ENCODE measurements around the gene BSG.
"Not testable (repeated sequence)": the region's sequence is repeated elsewhere in the genome, so short reads cannot be mapped to it uniquely, and the experiment has no call there.

Gene BSG

DNA sequence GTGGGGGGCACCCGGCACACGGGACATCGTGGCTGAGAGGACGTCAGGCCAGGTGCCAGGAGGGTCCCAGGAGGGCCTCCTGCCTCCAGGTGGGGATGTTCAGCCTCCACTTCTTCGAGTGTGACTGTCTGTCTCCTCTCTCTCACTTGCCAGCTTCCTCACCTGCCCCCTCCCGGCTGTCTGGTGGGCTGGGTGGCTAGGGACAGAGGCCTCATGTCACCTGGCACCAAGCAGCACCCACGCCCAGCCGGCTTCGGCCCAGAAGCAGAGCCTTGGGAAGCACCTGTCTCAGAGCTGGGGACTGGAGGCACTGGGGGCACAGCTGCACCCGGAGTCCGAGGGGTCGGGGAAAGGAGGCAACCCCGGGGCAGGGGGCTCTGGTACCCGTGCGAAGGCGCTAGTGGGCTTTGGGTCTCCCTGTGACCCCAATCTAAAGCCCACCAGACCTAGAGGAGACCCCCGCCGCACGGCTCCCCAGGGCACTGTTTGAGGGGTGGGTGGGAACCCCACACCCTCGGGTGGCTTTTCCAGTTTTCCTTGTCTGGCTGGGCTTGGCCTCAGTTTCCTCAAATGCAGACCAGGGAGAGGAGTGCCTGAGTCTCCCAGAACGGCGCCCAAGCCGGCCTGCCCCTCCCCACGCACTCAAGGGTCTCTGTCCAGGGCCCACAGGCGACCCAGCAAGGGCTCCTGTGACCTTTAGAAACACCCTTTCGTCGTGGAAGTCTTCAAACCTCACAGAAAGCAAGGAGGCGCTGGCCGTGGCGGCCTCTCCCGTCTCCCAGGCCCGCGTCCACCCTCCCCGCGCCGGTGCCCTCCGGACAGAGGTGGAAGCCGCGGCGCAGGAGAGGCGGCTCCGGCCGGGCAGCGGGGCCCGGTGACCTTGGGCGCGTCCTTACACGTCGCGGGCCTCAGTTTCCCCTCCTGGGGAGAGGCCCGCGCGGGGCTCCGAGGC lies 16.6 kb downstream of the BSG start:
- DNase-seq = no peak

DNA sequence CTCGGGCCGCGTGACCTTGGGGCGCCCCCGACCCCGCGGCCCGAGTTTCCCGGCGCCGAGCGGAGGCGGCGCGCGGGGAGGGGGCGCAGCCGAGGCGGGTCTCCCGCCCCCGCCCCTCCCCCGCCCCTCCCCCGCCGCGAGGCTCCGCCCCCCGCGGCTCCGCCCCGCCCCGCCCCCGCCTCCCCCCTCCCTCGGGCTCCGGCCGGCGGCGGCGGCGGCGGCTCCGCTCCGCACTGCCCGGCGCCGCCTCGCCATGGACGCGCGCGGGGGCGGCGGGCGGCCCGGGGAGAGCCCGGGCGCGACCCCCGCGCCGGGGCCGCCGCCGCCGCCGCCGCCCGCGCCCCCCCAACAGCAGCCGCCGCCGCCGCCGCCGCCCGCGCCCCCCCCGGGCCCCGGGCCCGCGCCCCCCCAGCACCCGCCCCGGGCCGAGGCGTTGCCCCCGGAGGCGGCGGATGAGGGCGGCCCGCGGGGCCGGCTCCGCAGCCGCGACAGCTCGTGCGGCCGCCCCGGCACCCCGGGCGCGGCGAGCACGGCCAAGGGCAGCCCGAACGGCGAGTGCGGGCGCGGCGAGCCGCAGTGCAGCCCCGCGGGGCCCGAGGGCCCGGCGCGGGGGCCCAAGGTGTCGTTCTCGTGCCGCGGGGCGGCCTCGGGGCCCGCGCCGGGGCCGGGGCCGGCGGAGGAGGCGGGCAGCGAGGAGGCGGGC lies 17.4 kb downstream of the BSG start, which contains the start of gene HCN2:
Gene HCN2, plus strand, starts transcription at position 189 of the 703 bp plus-strand sequence. Its CDS starts 65 bp downstream, at position 254.
- no peak for DNase-seq

DNA sequence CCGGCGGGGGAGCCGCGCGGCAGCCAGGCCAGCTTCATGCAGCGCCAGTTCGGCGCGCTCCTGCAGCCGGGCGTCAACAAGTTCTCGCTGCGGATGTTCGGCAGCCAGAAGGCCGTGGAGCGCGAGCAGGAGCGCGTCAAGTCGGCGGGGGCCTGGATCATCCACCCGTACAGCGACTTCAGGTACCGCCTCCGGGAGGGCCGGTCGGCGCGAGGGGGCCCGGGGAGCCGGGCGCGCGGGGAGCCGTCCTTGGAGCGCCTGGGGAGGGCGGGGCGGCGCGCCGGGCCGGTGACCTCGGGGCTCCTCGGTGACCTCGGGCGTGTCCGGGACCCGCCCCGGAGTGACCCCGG lies 18.0 kb downstream of the BSG start:
- no peak for DNase-seq

DNA sequence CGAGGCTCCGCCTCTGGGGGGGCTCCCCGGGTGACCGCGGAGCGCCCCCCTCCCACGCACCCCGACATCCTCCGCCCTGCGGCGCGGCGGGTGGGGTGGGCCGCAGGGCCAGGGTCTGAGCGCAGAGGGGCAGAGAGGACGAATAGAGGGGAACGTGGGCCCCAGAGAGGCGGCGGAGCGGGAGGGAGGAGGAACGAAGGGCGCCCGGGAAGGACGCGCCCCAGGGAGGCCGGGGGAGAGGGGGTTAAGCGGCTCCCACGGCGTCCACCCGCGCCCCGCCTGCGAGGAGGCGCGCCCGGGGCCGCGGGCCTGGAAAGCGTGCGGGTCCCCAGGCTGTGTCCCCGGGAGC lies 18.3 kb downstream of the BSG start:
- DNase-seq = no peak

DNA sequence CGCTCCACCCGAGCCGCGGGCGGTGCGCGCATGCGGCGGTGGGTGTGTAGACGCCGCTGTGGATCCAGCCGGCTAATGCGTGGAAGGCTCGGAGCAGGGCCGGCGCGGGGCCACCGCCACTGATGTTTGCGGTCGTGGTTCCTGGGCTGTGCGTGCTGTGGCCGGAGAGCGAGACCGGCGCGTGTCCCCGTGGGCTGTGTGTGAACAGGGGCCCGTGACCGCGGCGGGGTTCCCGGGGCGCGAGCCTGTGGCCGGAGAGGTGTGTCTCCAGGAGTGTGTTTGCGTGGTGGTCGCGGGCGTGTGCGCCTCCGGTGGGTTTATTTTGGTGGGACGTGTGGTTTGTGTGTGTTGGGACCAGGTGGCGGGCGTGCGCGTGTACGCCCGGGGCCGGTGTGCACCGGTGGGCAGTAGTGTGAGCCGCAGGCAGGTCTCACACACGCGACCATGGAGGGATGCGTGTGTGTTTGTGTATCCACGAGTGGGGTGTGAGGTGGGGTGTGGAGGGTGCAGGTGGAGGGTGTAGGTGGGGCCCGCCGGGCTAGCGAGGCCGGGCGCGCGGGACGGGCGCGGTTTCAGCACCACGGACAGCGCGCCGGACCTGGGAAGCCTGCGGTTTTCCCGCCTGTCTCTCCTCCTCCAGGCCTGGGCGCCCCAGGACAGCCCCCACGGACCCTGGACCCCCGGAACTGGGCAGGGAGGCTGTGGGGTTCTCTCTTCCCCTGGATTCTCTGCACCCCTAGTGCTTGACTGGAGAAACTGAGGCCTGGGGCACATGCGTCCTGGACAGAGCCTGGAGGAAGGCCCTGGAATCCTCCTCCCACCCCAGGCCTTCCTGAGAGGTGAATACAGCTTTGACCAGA lies 18.9 kb downstream of the BSG start:
- no peak for DNase-seq

DNA sequence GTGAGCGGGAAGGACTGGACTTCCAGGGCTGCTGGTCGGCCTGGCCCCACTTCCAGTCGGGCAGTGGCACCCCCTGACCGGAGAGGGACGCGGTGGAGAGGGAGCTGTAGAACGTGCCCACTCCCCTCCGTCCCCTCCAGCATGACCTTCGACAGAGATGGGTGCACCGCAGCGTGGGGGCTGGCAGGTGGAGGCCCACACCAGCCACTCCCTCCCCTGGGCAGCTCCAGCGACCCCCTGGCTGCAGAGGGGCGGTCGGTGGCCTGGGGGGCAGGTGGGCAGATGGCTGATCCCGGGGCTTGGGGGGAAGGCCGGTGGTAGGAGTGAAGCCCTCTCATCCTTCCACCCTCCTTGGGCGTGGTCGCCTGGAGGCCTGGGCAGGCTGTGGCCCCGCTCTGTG lies 19.7 kb downstream of the BSG start:
- DNase-seq = no peak

DNA sequence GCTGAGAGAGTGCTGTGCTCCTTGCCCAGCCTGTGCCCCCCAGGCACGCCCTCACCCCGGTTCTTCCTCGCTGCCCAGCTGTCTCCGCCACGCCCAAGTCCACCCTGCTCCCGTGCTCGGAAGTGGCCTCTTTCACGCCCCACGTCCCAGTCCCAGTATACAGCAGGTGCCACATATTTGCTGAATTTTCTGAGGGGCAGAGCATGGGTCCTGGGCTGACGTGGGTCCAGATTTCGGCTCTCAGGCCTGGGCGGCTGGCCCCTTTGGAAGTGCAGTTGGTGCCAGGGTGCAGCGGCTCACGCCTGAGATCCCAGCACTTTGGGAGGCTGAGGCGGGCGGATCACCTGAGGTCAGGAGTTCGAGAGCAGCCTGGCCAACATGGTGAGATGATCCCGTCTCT lies 20.7 kb downstream of the BSG start:
- no peak for DNase-seq

DNA sequence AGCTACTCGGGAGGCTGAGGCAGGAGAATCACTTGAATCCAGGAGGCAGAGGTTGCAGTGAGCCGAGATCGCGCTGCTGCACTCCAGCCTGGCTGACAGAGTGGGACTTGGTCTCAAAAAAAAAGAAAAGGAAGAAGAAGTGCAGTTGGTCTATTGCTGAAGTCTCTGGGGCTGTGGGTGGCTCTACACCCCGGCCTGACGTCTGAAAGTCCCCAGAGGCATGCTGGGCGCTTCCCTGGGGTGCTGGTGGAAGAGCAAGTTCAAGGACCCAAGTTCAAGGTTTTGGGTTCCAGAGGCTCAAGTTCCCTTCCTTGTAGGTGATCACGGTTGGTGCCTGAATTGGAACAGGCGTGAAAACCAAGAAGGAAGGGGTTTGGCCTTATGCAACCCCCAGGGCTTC lies 21.1 kb downstream of the BSG start:
- no peak for DNase-seq

DNA sequence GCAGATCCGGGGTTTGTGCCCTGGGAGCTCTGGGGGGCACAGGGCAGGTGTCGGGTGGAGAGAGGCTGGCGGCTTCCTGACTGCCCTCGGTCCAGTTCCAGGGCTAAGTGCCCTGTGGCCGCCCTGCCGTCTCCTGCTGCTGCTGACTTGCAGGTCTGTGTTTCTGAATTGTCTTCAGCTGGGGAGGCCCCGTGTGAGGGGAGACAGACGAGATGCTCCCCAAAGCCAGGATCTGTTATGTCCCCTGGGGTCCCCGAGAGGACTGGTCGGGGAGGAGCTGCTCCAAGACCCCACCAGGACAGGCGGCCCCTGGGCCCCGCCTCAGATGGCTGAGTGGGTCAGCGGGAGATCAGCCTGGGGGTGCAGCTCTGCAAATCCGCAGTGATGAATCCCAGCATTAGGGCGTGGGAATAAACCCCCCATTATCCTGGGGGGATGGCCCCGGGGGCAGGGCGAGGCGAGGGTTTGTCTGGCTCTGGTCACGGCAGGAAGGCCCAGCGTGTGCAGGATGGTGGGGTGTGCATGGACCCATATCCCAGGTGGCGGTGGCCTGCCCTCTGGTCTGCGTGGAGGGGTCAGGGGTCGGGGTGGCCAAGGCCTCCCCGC lies 22.0 kb downstream of the BSG start:
- no peak for DNase-seq

DNA sequence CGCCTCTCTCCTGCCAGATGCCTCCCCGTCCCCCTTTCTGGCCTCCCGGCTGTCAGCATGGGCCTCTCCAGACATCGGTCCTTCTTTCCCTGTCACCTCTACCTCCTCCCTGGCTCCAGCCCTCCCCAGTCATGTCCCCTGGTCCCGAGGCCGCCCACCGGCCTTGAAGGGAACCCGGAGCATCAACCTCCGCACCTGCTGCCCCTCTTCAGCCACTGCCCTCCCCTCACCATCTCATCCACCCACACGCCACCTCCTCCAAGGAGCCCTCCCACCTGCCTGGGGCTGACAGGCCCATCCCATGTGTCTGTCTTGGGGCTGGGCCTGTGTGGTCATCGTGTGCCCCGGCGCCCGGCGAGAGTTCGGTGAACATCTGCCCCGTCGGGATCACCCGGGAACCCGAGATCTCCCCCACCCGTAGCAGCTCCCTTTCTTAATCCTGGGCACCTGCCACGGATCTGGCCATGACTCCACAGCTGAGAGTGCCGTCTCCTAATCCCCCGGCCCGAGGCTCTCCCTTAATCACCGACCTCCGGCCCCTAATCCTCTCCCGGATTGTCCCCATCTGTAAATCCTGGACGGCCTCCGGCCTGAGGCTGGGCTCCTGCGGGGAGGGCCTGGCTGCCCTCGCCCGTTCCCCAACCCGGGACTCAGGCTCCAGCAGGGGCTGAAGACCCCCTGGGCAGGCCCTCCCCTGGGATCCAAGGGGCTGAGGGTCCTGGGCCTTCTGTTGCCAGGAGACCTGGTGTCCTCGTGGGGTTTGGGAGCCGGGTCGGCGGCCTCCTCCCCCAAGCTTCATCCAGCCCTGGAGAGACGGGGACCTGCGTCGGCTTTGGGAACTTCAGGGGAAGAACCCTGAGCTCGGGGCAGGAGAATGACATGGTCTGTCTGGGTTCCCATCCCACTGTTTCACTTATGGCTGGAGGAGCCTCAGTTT lies 23.2 kb downstream of the BSG start:
- DNase-seq = no peak

DNA sequence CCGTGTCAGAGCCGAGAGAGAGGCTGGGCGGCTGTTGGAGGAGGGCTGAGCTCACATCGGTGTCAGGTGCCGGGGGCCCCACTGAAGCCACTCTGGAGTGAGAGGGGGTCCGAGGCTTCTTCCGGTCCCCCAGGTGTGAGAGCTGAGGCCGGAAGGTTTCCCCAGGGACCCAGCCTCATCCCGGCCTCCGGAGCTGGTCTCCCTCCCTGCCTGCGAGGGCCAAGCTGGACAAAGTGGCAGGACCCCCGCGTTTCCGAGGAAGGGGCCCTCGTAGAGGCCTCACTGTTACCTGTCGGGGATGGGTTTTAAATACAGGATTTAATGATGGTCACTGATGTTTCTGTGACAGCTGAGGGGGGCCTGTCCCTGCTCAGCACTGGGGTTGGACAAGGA lies 23.9 kb downstream of the BSG start:
- no peak for DNase-seq

DNA sequence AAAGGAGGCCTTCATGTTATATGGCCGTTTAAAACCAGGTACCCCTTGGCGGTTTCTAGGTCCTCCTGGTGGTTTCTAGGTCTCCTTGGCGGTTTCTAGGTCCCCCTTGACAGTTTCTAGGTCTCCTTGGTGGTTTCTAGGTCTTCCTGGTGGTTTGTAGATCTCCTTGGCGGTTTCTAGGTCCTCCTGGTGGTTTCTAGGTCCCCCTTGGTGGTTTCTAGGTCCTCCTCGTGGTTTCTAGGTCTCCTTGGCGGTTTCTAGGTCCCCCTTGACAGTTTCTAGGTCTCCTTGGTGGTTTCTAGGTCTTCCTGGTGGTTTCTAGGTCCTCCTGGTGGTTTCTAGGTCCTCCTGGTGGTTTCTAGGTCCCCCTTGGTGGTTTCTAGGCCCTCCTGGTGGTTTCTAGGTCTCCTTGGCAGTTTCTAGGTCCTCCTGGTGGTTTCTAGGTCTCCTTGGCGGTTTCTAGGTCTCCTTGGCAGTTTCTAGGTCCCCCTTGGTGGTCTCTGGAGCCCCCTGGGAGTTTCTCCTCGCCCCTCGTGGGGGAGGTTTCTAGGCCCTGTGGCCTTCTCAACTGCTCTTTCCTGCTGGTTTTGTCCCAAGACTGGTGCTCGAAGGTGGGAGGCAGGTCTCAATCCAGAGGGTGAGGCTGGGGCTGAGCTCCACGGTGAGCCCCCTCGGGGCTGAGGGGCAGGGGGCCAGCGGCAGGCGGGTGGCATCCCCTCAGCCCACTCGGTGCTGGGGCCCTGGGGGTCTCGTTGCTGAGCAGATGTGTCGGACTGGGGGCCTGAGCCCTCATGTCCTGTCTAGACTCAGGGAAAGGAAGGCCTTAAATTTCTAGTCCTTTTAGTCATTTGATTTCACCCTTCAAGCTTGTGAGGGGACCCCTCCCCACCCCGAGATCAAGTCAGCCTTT lies 25.3 kb downstream of the BSG start:
- no peak for DNase-seq

DNA sequence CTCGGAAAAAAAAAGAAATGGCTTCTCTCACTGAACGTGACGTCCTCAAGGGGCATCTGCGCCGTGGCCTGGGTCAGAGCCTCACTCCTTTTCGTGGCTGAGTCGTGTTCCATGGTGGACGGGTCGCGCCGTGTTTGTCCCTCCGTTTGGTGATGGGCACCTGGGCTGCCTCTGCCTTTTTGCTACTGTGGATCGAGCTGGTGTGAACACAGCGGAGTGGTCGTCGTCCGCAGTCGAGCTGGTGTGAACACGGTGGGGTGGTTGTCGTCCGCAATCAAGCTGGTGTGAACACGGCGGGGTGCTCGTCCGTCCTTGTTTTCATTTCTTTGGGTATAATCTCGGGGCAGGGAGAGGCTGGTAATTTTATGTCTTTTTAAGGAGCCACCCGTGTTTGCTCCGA lies 28.9 kb downstream of the BSG start:
- no peak for DNase-seq

DNA sequence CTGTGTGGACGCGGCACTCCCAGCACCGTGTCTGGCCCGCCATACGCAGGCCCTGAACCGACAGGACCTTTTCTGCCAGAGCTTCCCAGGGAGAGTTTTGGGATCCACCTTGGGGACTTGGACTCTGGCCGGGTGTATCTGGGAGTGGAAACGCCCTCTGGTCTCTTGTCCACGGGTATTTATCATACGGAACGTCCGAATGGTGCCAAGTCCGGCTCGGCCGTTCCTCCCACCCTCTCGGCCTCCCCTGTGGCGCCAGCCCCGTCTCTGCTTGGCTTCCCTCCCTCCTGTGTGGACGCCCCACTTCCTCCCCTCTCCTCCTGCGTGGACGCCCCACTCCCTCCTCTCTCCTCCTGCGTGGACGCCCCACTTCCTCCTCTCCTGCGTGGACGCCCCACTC lies 29.4 kb downstream of the BSG start:
- DNase-seq = no peak

DNA sequence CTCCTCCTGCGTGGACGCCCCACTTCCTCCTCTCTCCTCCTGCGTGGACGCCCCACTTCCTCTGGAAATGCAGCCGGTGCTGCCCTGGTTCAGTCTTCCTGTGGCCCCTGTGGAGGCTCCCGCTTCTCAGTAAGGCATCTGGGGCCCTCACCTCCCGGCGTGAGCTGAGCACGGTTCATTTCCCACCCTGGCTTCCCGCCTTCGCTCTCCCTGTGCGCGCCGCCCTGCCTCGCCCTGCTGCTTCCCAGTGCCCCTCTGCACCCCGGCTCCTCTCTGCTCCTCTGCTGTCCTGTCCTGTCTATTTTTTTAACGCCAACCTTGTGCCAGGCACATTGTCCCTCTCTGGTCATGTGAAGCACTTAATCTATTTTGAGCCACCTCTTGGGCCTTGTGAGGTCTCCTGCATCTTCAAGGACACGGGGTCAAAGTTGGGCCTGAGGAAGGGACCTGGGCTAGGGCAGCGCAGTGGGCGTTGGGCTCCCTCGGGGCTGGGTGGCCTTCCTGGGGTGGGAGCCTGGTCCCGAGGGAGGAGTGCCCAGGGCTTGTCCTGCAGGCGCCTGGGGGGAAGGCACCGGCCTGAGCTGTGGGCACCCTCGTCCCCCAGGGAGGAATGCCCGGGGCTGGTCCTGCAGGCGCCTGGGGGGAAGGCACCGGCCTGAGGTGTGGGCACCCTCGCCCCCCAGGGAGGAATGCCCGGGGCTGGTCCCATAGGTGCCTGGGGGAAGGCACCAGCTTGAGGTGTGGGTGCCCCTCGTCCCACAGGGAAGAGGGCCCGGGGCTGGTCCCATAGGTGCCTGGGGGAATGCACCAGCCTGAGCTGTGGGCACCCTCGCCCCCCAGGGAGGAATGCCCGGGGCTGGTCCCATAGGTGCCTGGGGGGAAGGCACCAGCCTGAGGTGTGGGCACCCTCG lies 30.2 kb downstream of the BSG start:
- DNase-seq = no peak

DNA sequence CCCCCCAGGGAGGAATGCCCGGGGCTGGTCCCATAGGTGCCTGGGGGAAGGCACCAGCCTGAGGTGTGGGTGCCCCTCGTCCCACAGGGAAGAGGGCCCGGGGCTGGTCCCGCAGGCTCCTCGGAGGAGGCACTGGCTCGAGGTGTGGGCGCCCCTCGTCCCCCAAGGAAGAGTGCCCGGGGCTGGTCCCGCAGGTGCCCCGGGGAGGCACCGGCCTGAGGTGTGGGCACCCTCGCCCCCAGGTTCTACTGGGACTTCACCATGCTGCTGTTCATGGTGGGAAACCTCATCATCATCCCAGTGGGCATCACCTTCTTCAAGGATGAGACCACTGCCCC lies 30.9 kb downstream of the BSG start:
- not testable (repeated sequence) for DNase-seq

DNA sequence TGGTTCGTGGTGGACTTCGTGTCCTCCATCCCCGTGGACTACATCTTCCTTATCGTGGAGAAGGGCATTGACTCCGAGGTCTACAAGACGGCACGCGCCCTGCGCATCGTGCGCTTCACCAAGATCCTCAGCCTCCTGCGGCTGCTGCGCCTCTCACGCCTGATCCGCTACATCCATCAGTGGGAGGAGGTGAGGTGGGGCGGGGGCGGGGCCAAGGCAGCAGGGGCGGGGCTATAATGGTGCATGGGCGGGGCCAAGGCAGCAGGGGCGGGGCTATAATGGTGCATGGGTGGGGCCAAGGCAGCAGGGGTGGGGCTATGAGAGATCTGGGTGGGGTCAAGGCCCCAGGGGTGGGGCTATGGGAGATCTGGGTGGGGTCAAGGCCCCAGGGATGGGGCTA lies 31.4 kb downstream of the BSG start:
- DNase-seq = not testable (repeated sequence)

DNA sequence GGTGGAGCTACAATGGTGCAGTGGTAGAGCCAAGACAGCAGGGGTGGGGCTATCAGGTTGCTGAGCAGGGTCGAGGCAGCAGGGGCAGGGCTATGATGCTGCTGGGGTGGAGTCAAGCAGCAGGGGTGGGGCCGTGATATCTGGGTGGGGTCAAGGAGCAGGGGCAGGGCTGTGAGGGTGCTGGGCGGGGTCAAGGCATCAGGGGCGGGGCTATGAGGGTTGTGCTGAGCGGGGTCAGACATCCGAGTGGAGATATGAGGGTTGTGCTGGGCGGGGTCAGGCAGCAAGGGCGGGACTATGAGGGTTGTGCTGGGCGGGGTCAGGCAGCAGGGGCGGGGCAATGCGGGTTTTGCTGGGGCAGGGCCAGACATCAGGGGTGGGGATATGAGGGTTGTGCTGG lies 32.0 kb downstream of the BSG start:
- DNase-seq = peak; percentile 30 to 33

All from CD4-positive, alpha-beta T cell treated with Interleukin-1 beta for 1 hour (primary cell).